Liver (tissue), 9 donors: Measurements from ENCODE around the gene TREH. TPM values are rescaled to one million over a fixed set of nuclear protein-coding genes. Genes with fewer than 3 reads are reported as not detected.

Source experiments
- DNase-seq: peaks from one replicate; pipeline ENCODE4 v3.0.0-alpha.2; 2017; ENCODE audit warnings: low spot score
- H3K27ac ChIP-seq, 2 donors: one replicate each; pipeline ENCODE4 v1.7.0; 2013; ENCODE audit warnings: inconsistent platforms in 2 of 2, low read length in 2 of 2, control low read depth in 1 of 2, low read depth in 1 of 2, mild to moderate bottlenecking in 1 of 2
- H3K27me3 ChIP-seq, 4 donors: one replicate each; pipeline versions ENCODE4 v1.6.1 to v1.7.0; 2013; ENCODE audit warnings: low read length in 3 of 4, inconsistent platforms in 1 of 4, mild to moderate bottlenecking in 1 of 4, moderate library complexity in 1 of 4; ENCODE audit not compliant: control insufficient read depth in 4 of 4, insufficient read depth in 4 of 4
- H3K36me3 ChIP-seq, 4 donors: one replicate each; pipeline versions ENCODE4 v1.6.1 to v1.7.0; 2013; ENCODE audit warnings: low read length in 3 of 4, mild to moderate bottlenecking in 3 of 4, low read depth in 1 of 4, moderate library complexity in 1 of 4; ENCODE audit not compliant: control insufficient read depth in 4 of 4, insufficient read depth in 3 of 4
- H3K4me1 ChIP-seq, 4 donors: one replicate each; pipeline versions ENCODE4 v1.6.1 to v1.7.0; 2013; ENCODE audit warnings: low read length in 3 of 4, mild to moderate bottlenecking in 3 of 4, moderate library complexity in 1 of 4; ENCODE audit not compliant: control insufficient read depth in 4 of 4, insufficient read depth in 4 of 4
- H3K4me3 ChIP-seq, 3 donors: one replicate each; pipeline versions ENCODE4 v1.6.1 to v1.7.0; 2013; ENCODE audit warnings: low read length in 3 of 3, control low read depth in 1 of 3, low read depth in 1 of 3, mild to moderate bottlenecking in 1 of 3
- H3K9ac ChIP-seq, 2 donors: one replicate each; pipeline ENCODE4 v1.7.0; 2013; ENCODE audit warnings: low read length in 2 of 2, mild to moderate bottlenecking in 2 of 2, moderate library complexity in 2 of 2, control low read depth in 1 of 2, low read depth in 1 of 2
- H3K9me3 ChIP-seq, 4 donors: one replicate each; pipeline versions ENCODE4 v1.6.1 to v1.7.0; 2013; ENCODE audit warnings: low read length in 3 of 4; ENCODE audit not compliant: control insufficient read depth in 4 of 4
- ATF3 ChIP-seq: IDR thresholded peaks from 2 replicates; pipeline ENCODE4 v1.6.1; 2016; ENCODE audit warnings: antibody characterized with exemption
- CTCF ChIP-seq: fragments of 150-350 bp; IDR thresholded peaks from 2 replicates; pipeline ENCODE4 v1.5.1; 2017; ENCODE audit warnings: improper control_type of control experiment, low read depth, low read length; ENCODE audit not compliant: missing input control
- FOXA2 ChIP-seq: IDR thresholded peaks from 2 replicates; pipeline ENCODE4 v1.6.1; 2016; ENCODE audit warnings: antibody characterized with exemption
- GABPA ChIP-seq, 2 donors: IDR thresholded peaks in 1 of 2; conservative IDR thresholded peaks in 1 of 2; 2 replicates each; pipeline ENCODE4 v1.6.1; 2016; ENCODE audit warnings: antibody characterized with exemption in 2 of 2, mild to moderate bottlenecking in 1 of 2, moderate library complexity in 1 of 2
- HNF4A ChIP-seq, 2 donors: conservative IDR thresholded peaks; 2 replicates each; pipeline ENCODE4 v1.6.1; 2016; ENCODE audit warnings: antibody characterized with exemption in 2 of 2, mild to moderate bottlenecking in 2 of 2
- HNF4G ChIP-seq: IDR thresholded peaks from 2 replicates; pipeline ENCODE4 v1.6.1; 2016; ENCODE audit warnings: antibody characterized with exemption
- JUND ChIP-seq, 2 donors: IDR thresholded peaks; 2 replicates each; pipeline ENCODE4 v1.6.1; 2016; ENCODE audit warnings: antibody characterized with exemption in 2 of 2
- NR2F2 ChIP-seq: IDR thresholded peaks from 2 replicates; pipeline ENCODE4 v1.6.1; 2016; ENCODE audit warnings: antibody characterized with exemption
- RAD21 ChIP-seq, 2 donors: IDR thresholded peaks; 2 replicates each; pipeline ENCODE4 v1.6.1; 2016; ENCODE audit warnings: antibody characterized with exemption in 2 of 2, mild to moderate bottlenecking in 2 of 2
- REST ChIP-seq: IDR thresholded peaks from 2 replicates; pipeline ENCODE4 v1.6.1; 2016; ENCODE audit warnings: antibody characterized with exemption, mild to moderate bottlenecking
- RXRA ChIP-seq, 2 donors: IDR thresholded peaks; 2 replicates each; pipeline ENCODE4 v1.6.1; 2017 to 2018; ENCODE audit warnings: antibody characterized with exemption in 2 of 2, mild to moderate bottlenecking in 1 of 2
- TAF1 ChIP-seq: conservative IDR thresholded peaks from 2 replicates; pipeline ENCODE4 v1.6.1; 2016; ENCODE audit warnings: antibody characterized with exemption, mild to moderate bottlenecking
- YY1 ChIP-seq: IDR thresholded peaks from 2 replicates; pipeline ENCODE4 v1.6.1; 2016; ENCODE audit warnings: antibody characterized with exemption, mild to moderate bottlenecking
- WGBS: extraction: QIAGEN DNeasy Blood & Tissue Kit; methylation state at CpG from one replicate; pipeline ENCODE4 v1.1.7; 2013; 5-methylcytosine and 5-hydroxymethylcytosine counted together
- polyA plus RNA-seq, 2 donors: library from polyadenylated mRNA; stranded (reverse) in 1 of 2; unstranded in 1 of 2; fragments of 200-250 nt in 1 of 2; fragments of >200 nt in 1 of 2; fragmentation: Nextera tagmentation in 1 of 2; extraction: Ambion mirVana in 1 of 2; gene quantifications; one replicate each; pipeline versions ENCODE4 v1.2.1 to v1.2.3, GENCODE V29; 2013 to 2015
- total RNA-seq, 2 donors: library from RNA; depleted of rRNA; stranded (reverse); fragments of >200 nt; gene quantifications; one replicate each; pipeline ENCODE4 v1.2.3, GENCODE V29; 2014
- TF ChIP-seq, protein P1 (sequence below): IDR thresholded peaks from 2 replicates; pipeline ENCODE4 v1.6.1; 2016; ENCODE audit warnings: antibody characterized with exemption
- TF ChIP-seq, protein P2 (sequence below): IDR thresholded peaks from 2 replicates; pipeline ENCODE4 v1.6.1; 2016; ENCODE audit warnings: antibody characterized with exemption
- donor health status: healthy.
- donor health status: healthy.
- donor health status: healthy.
- donor health status: healthy.
- donor health status: healthy.

The TREH gene
- total and polyA plus RNA-seq, 4 donors: 0.50 to 1.2 (median 0.84) TPM; not detected in 1

DNA sequence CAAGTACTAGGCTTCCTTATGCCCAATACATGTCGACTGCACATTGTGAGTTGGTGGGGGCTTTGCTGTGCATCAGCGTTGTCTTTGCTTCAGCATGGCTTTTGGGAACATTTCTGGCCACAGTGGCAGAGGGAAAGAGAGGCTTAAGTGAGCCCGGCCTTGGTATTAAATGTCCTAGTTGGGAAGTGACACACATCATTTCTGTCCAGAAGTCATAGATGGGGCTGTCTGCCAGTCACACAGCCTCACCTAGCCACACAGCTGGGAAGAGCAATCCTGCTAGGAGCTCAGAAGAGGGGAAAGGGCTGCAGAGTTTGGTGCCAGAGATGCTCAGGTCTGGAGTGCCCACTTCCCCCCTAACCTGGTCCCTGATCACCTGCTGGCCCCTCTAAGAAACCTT lies 27.6 kb downstream of the TREH start (continued):
- TF ChIP-seq ATF3: no peak

DNA sequence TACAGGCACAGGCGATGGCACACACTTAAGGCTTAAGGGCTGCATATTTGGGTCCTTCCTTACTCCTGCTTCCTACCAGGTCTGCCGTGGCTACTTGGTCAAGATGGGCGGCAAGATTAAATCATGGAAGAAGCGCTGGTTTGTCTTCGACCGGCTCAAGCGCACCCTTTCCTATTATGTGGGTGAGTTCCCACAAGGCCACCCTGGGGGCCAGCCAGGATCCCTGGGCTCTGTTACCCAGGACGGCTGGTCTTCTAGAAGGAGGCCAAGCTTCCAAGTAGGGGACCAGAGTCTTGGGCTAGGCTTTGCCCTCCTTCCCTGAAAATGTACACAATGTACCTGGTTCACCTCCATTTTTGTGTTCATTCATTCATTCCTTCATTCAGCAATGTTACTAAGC lies 29.1 kb downstream of the TREH start:
- Histone ChIP-seq H3K27ac (no peak overlapping the region), H3K4me3 (no peak overlapping the region), H3K9me3 (no peaks in the 10 kb centered on the region), H3K4me1 (no peaks in the 10 kb centered on the region), H3K9ac (no peak overlapping the region), H3K27me3 (no peaks in the 10 kb centered on the region), H3K36me3 (peaks cover 0 to 3% (median 0%) of the 10 kb centered on the region in 4 donors)
- no peak for DNase-seq
- TF ChIP-seq REST: no peak
- no peak for TF ChIP-seq RAD21 (IDR thresholded peaks at IDR 0.05)
- TF ChIP-seq HNF4A (conservative IDR thresholded peaks at IDR 0.05): no peak
- 94% methylated on average over 8 of the region's 8 CpGs for WGBS

GRCh38 chr11:118649941-118650340 lies 29.5 kb downstream of the TREH start:
- H3K4me1 ChIP-seq: no peaks in the 10 kb centered on the region
- WGBS: 52% methylated on average over 10 of the region's 10 CpGs
- no peak for DNase-seq
- H3K9ac ChIP-seq: no peak overlapping the region
- no peaks in the 10 kb centered on the region for H3K27me3 ChIP-seq
- peak; percentile 34 to 55 for TF ChIP-seq HNF4A (conservative IDR thresholded peaks at IDR 0.05)
- TF ChIP-seq CTCF: no peak
- no peak for TF ChIP-seq HNF4G
- no peak for TF ChIP-seq YY1
- no peak for TF ChIP-seq FOXA2
- no peak for TF ChIP-seq ATF3
- TF ChIP-seq TAF1: no peak
- TF ChIP-seq RXRA (IDR thresholded peaks at IDR 0.05): peak in 1 of 2 donors; percentile 26
- no peak for TF ChIP-seq NR2F2
- TF ChIP-seq JUND (IDR thresholded peaks at IDR 0.05): no peak
- no peak for TF ChIP-seq RAD21 (IDR thresholded peaks at IDR 0.05)
- TF ChIP-seq, protein P1, sequence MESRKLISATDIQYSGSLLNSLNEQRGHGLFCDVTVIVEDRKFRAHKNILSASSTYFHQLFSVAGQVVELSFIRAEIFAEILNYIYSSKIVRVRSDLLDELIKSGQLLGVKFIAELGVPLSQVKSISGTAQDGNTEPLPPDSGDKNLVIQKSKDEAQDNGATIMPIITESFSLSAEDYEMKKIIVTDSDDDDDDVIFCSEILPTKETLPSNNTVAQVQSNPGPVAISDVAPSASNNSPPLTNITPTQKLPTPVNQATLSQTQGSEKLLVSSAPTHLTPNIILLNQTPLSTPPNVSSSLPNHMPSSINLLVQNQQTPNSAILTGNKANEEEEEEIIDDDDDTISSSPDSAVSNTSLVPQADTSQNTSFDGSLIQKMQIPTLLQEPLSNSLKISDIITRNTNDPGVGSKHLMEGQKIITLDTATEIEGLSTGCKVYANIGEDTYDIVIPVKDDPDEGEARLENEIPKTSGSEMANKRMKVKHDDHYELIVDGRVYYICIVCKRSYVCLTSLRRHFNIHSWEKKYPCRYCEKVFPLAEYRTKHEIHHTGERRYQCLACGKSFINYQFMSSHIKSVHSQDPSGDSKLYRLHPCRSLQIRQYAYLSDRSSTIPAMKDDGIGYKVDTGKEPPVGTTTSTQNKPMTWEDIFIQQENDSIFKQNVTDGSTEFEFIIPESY: no peak
- no peak for TF ChIP-seq GABPA (IDR thresholded peaks at IDR 0.05 in 1 of 2, conservative IDR thresholded peaks at IDR 0.05 in 1 of 2)
- TF ChIP-seq, protein P2, sequence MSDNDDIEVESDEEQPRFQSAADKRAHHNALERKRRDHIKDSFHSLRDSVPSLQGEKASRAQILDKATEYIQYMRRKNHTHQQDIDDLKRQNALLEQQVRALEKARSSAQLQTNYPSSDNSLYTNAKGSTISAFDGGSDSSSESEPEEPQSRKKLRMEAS: no peak
- no peak overlapping the region for H3K27ac ChIP-seq
- H3K4me3 ChIP-seq: no peak overlapping the region
- H3K9me3 ChIP-seq: no peaks in the 10 kb centered on the region
- peaks cover 0 to 3% (median 0%) of the 10 kb centered on the region in 4 donors for H3K36me3 ChIP-seq
